ENCODE measurements around the gene GSS.

DNA sequence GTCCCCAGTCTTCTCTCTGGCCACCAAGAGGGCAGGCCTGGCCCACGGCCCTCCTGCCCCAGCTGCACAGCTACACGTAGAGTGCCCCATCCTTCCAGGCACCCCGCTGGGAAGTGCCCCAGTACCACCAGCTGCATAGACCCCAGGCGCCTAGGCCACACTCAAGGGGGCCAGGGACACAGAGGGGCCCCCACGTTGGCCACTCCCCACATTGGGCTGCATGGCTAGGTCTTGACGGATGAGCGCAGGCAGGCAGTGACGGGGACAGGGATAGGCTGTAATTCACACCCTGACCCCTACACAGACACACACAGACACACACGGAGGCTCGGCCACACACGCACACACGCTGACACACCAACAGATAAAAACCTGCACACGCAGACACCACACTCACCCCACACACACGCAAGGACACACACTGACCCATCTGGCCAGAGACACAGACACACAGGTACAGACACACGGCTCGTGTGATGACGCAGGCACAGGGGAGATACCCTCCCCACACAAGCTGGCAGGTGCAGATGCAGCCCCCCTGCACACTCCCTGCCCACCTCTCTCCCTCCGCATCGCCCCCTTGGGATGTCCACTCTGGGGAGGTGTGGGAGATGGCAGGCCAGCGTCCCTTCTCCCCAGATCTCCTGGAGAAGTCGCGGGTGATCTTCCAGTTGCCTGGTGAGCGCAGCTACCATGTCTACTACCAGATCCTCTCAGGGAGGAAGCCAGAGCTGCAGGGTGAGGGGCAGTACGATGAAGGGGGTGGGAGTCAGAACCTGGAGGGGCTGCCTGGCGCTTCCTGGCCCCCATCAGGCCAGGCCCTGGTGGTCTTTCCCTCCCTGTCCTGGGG is 30.1 kb upstream of the GSS start:
- TF ChIP-seq, protein P1, sequence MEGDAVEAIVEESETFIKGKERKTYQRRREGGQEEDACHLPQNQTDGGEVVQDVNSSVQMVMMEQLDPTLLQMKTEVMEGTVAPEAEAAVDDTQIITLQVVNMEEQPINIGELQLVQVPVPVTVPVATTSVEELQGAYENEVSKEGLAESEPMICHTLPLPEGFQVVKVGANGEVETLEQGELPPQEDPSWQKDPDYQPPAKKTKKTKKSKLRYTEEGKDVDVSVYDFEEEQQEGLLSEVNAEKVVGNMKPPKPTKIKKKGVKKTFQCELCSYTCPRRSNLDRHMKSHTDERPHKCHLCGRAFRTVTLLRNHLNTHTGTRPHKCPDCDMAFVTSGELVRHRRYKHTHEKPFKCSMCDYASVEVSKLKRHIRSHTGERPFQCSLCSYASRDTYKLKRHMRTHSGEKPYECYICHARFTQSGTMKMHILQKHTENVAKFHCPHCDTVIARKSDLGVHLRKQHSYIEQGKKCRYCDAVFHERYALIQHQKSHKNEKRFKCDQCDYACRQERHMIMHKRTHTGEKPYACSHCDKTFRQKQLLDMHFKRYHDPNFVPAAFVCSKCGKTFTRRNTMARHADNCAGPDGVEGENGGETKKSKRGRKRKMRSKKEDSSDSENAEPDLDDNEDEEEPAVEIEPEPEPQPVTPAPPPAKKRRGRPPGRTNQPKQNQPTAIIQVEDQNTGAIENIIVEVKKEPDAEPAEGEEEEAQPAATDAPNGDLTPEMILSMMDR (IDR thresholded peaks at IDR 0.05): no peak
- TF ChIP-seq POLR2A (IDR thresholded peaks at IDR 0.05): no peak

Measured in thyroid gland (tissue), 4 donors.